Thoracic aorta (tissue), 2 donors: ENCODE measurements around the gene HMCN1. TPM values are rescaled to one million over a fixed set of nuclear protein-coding genes. Genes with fewer than 3 reads are reported as not detected.

Experiments used
- ATAC-seq: fragments of 150-250 bp; one replicate; pipeline ENCODE4 v1.8.0; 2017; ENCODE audit warnings: low read depth; ENCODE audit not compliant: insufficient number of reproducible peaks, low FRiP score
- DNase-seq: peaks from one replicate; pipeline ENCODE4 v3.0.0-alpha.2; 2020; ENCODE audit warnings: low spot score
- H3K27ac ChIP-seq, 2 donors: fragments of 200-600 bp; sonication (generic); 1 replicate in 1 of 2; 2 replicates in 1 of 2; pipeline ENCODE4 v1.5.1; 2016; ENCODE audit warnings: mild to moderate bottlenecking in 2 of 2, moderate library complexity in 2 of 2
- H3K27me3 ChIP-seq: fragments of 200-600 bp; sonication (generic); replicated peaks from 2 replicates; pipeline ENCODE4 v1.6.0; 2016; ENCODE audit warnings: mild to moderate bottlenecking; ENCODE audit not compliant: insufficient read depth
- H3K36me3 ChIP-seq: fragments of 200-600 bp; sonication (generic); one replicate; pipeline ENCODE4 v1.5.1; 2016
- H3K4me1 ChIP-seq, 2 donors: fragments of 200-600 bp; sonication (generic); 1 replicate in 1 of 2; 2 replicates in 1 of 2; pipeline versions ENCODE4 v1.5.1 to v1.6.0; 2016; ENCODE audit warnings: low read depth in 2 of 2, mild to moderate bottlenecking in 1 of 2; ENCODE audit not compliant: control insufficient read depth in 1 of 2
- H3K4me3 ChIP-seq: fragments of 200-600 bp; sonication (generic); 2 replicates; pipeline ENCODE4 v1.5.1; 2016; ENCODE audit warnings: mild to moderate bottlenecking
- H3K9me3 ChIP-seq: fragments of 200-600 bp; sonication (generic); 2 replicates; pipeline ENCODE4 v1.5.1; 2016
- CTCF ChIP-seq: fragments of 200-600 bp; sonication (generic); IDR thresholded peaks from one replicate; pipeline ENCODE4 v1.5.1; 2019; ENCODE audit warnings: antibody characterized with exemption
- total RNA-seq, 2 donors: library from RNA; depleted of rRNA; stranded (reverse); fragments of >200 nt; gene quantifications; one replicate each; pipeline versions ENCODE4 v1.1.0 to v1.2.3, GENCODE V29; 2016

HMCN1 gene
- total RNA-seq, 2 donors from 2014 or later, result 142 to 191 TPM

- Histone ChIP-seq H3K27me3 (no peaks in the 10 kb centered on the region), H3K9me3 (no peaks in the 10 kb centered on the region), H3K27ac (no peak overlapping the region), H3K4me3 (no peak overlapping the region), H3K4me1 (peaks cover 5 to 20% of the 10 kb centered on the region in 2 donors), H3K36me3 (peaks cover 6% of the 10 kb centered on the region)
- no peak for ATAC-seq
- no peak for TF ChIP-seq CTCF
- no peak for DNase-seq
Observed at GRCh38 chr1:186054932-186055331, 320.7 kb downstream of the HMCN1 start.

DNA sequence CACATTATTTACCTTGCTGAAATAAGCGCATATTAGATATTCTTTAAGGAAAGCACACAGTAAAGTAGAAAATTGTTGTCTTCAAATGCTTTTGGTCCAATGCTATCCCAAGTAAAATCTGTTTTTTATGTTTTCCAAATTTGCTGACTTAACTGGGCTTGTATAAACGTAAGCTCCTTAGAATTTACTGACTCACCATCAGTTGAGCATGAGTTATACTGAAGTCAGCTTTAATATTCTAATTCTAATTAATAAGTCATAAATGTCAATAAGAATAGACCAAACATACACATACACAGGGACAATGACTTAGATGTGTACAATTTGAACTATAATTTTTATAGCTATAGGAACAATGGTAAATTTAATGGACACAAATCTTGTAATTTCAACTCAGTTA lies 321.7 kb downstream of the HMCN1 start:
- Histone ChIP-seq H3K27me3 (no peaks in the 10 kb centered on the region), H3K27ac (no peak overlapping the region), H3K36me3 (peaks cover 6% of the 10 kb centered on the region), H3K4me1 (peaks cover 12 to 27% of the 10 kb centered on the region in 2 donors), H3K9me3 (no peaks in the 10 kb centered on the region), H3K4me3 (no peak overlapping the region)
- no peak for TF ChIP-seq CTCF
- ATAC-seq (no peak), DNase-seq (no peak)

GRCh38 chr1:186057086-186057485 lies 322.9 kb downstream of the HMCN1 start:
- peaks cover 12 to 23% of the 10 kb centered on the region in 2 donors for H3K4me1 ChIP-seq
- ATAC-seq (no peak), DNase-seq (no peak)
- no peaks in the 10 kb centered on the region for H3K9me3 ChIP-seq
- no peak overlapping the region for H3K27ac ChIP-seq
- no peaks in the 10 kb centered on the region for H3K27me3 ChIP-seq
- no peak overlapping the region for H3K4me3 ChIP-seq
- TF ChIP-seq CTCF, result no peak
- H3K36me3 ChIP-seq, result peaks cover 6% of the 10 kb centered on the region

- no peaks in the 10 kb centered on the region for H3K9me3 ChIP-seq
- peaks cover 4% of the 10 kb centered on the region for H3K36me3 ChIP-seq
- no peak for TF ChIP-seq CTCF
- H3K27me3 ChIP-seq, result no peaks in the 10 kb centered on the region
- ATAC-seq (no peak), DNase-seq (no peak)
- H3K4me3 ChIP-seq, result no peak overlapping the region
- H3K27ac ChIP-seq, result peak overlapping the region in 1 of 2 donors; percentile 61
- H3K4me1 ChIP-seq, result peaks cover 14 to 19% of the 10 kb centered on the region in 2 donors
Observed at GRCh38 chr1:186059311-186059710, 325.1 kb downstream of the HMCN1 start.

GRCh38 chr1:186059752-186060151 lies 325.6 kb downstream of the HMCN1 start:
- Histone ChIP-seq H3K27me3 (no peaks in the 10 kb centered on the region), H3K4me3 (no peak overlapping the region), H3K9me3 (no peaks in the 10 kb centered on the region), H3K4me1 (peaks cover 14 to 19% of the 10 kb centered on the region in 2 donors), H3K27ac (peak overlapping the region; percentile 4 to 61), H3K36me3 (peaks cover 4% of the 10 kb centered on the region)
- no peak for TF ChIP-seq CTCF
- ATAC-seq (no peak), DNase-seq (no peak)
